Spinal cord (tissue), 10 donors: Measurements from ENCODE around the gene INSR. TPM values are rescaled to one million over a fixed set of nuclear protein-coding genes. Genes with fewer than 3 reads are reported as not detected.

Source experiments
- DNase-seq, 6 donors: peaks; one replicate each; pipeline versions ENCODE4 v3.0.0 to v3.0.0-alpha.2; 2013 to 2015; ENCODE audit warnings: low spot score in 6 of 6, low read depth in 4 of 6
- H3K27ac ChIP-seq: one replicate; pipeline ENCODE4 v1.5.1; 2013; ENCODE audit warnings: low read depth, low read length, control low read depth
- H3K27me3 ChIP-seq: one replicate; pipeline ENCODE4 v1.6.1; 2013; ENCODE audit warnings: low read length; ENCODE audit not compliant: control insufficient read depth, insufficient read depth
- H3K36me3 ChIP-seq: one replicate; pipeline ENCODE4 v1.6.1; 2013; ENCODE audit warnings: low read length; ENCODE audit not compliant: control insufficient read depth, insufficient read depth
- H3K4me1 ChIP-seq: one replicate; pipeline ENCODE4 v1.6.1; 2013; ENCODE audit warnings: low read length; ENCODE audit not compliant: control insufficient read depth, insufficient read depth
- H3K4me3 ChIP-seq: one replicate; pipeline ENCODE4 v1.5.1; 2013; ENCODE audit warnings: low read depth, low read length, control low read depth
- H3K9me3 ChIP-seq: one replicate; pipeline ENCODE4 v1.6.1; 2013; ENCODE audit warnings: low read length; ENCODE audit not compliant: control insufficient read depth, insufficient read depth
- WGBS: methylation state at CpG from one replicate; pipeline ENCODE4 v1.1.5; 2013; ENCODE audit warnings: missing lambda C conversion rate; ENCODE audit not compliant: insufficient coverage; 5-methylcytosine and 5-hydroxymethylcytosine counted together
- polyA plus RNA-seq, 2 donors: library from polyadenylated mRNA; unstranded; fragments of 120-200 nt; gene quantifications; one replicate each; pipeline ENCODE4 v1.2.1, GENCODE V29; 2013; ENCODE audit not compliant: insufficient read length in 2 of 2
- total RNA-seq, 2 donors: library from RNA; depleted of rRNA in 1 of 2; stranded (reverse); fragments of 120-200 nt in 1 of 2; fragments of >200 nt in 1 of 2; gene quantifications; one replicate each; pipeline versions ENCODE4 v1.2.3 to v1.2.4, GENCODE V29; 2013 to 2014
- donor health status: healthy.

Gene INSR
- total and polyA plus RNA-seq, 4 donors = 15.3 to 47.7 (median 33.2) TPM

GRCh38 chr19:7101498-7102253 is 192.5 kb downstream of the INSR start:
- no peak for DNase-seq
- H3K27me3 ChIP-seq = no peaks in the 10 kb centered on the region
- H3K4me3 ChIP-seq = no peak overlapping the region
- no peaks in the 10 kb centered on the region for H3K36me3 ChIP-seq
- peaks cover 7% of the 10 kb centered on the region for H3K4me1 ChIP-seq
- H3K9me3 ChIP-seq = no peaks in the 10 kb centered on the region
- WGBS = 78% methylated on average over 10 of the region's 19 CpGs
- no peak overlapping the region for H3K27ac ChIP-seq

GRCh38 chr19:7099597-7099921 is 194.7 kb downstream of the INSR start:
- no peaks in the 10 kb centered on the region for H3K27me3 ChIP-seq
- peaks cover 3% of the 10 kb centered on the region for H3K9me3 ChIP-seq
- WGBS = 0% methylated on average over 6 of the region's 9 CpGs
- peak overlapping the region; percentile 75 for H3K4me3 ChIP-seq
- H3K36me3 ChIP-seq = no peaks in the 10 kb centered on the region
- peak overlapping the region; percentile 97 for H3K27ac ChIP-seq
- peaks cover 7% of the 10 kb centered on the region for H3K4me1 ChIP-seq
- DNase-seq = no peak

- Histone ChIP-seq H3K27me3 (no peaks in the 10 kb centered on the region), H3K4me1 (peaks cover 7% of the 10 kb centered on the region), H3K36me3 (no peaks in the 10 kb centered on the region), H3K9me3 (peaks cover 3% of the 10 kb centered on the region), H3K4me3 (peak overlapping the region; percentile 75), H3K27ac (peak overlapping the region; percentile 97)
- peak; percentile 88 to 99 (median 92) for DNase-seq
- WGBS = under 1% methylated on average over 77 of the region's 78 CpGs
Observed at GRCh38 chr19:7098701-7099596, 195.3 kb downstream of the INSR start.

- H3K27me3 ChIP-seq = no peaks in the 10 kb centered on the region
Observed at GRCh38 chr19:7098096-7098495, 196.1 kb downstream of the INSR start.

GRCh38 chr19:7088999-7089398 is 205.2 kb downstream of the INSR start:
- Histone ChIP-seq H3K9me3 (peaks cover 5% of the 10 kb centered on the region), H3K27me3 (no peaks in the 10 kb centered on the region), H3K27ac (no peak overlapping the region), H3K36me3 (peaks cover 10% of the 10 kb centered on the region), H3K4me3 (no peak overlapping the region), H3K4me1 (no peaks in the 10 kb centered on the region)
- no peak for DNase-seq
- WGBS = 100% methylated on average over 5 of the region's 6 CpGs

More at GRCh38 chr19:7098096-7098495, 196.1 kb downstream of the INSR start:
- Histone ChIP-seq H3K27ac (no peak overlapping the region), H3K4me1 (peaks cover 7% of the 10 kb centered on the region), H3K36me3 (no peaks in the 10 kb centered on the region), H3K4me3 (no peak overlapping the region), H3K9me3 (peaks cover 3% of the 10 kb centered on the region)
- 100% methylated on average over 1 of the region's 3 CpGs for WGBS
- DNase-seq = no peak

- H3K27ac ChIP-seq = no peak overlapping the region
- H3K36me3 ChIP-seq = peaks cover 58% of the 10 kb centered on the region
- no peak overlapping the region for H3K4me3 ChIP-seq
- H3K27me3 ChIP-seq = no peaks in the 10 kb centered on the region
- WGBS = 100% methylated on average over 4 of the region's 15 CpGs
- peak in 1 of 6 donors; percentile 13 for DNase-seq
- H3K4me1 ChIP-seq = no peaks in the 10 kb centered on the region
- H3K9me3 ChIP-seq = peaks cover 25% of the 10 kb centered on the region
Observed at GRCh38 chr19:7083076-7083956, 210.9 kb downstream of the INSR start.

GRCh38 chr19:7078008-7078407 is 216.2 kb downstream of the INSR start:
- peaks cover 87% of the 10 kb centered on the region for H3K36me3 ChIP-seq
- H3K4me3 ChIP-seq = no peak overlapping the region
- no peaks in the 10 kb centered on the region for H3K4me1 ChIP-seq
- 100% methylated on average over 1 of the region's 2 CpGs for WGBS
- H3K9me3 ChIP-seq = peaks cover 22% of the 10 kb centered on the region
- DNase-seq = no peak
- H3K27ac ChIP-seq = no peak overlapping the region
- no peaks in the 10 kb centered on the region for H3K27me3 ChIP-seq

GRCh38 chr19:7076151-7076550 is 218.1 kb downstream of the INSR start:
- Histone ChIP-seq H3K9me3 (peaks cover 11% of the 10 kb centered on the region), H3K27me3 (no peaks in the 10 kb centered on the region), H3K36me3 (peaks cover 82% of the 10 kb centered on the region), H3K4me3 (no peak overlapping the region), H3K27ac (no peak overlapping the region), H3K4me1 (no peaks in the 10 kb centered on the region)
- WGBS = 100% methylated on average over 4 of the region's 6 CpGs
- DNase-seq = no peak

- no peak overlapping the region for H3K27ac ChIP-seq
- H3K4me3 ChIP-seq = no peak overlapping the region
- peaks cover 69% of the 10 kb centered on the region for H3K36me3 ChIP-seq
- H3K27me3 ChIP-seq = no peaks in the 10 kb centered on the region
- no peak for DNase-seq
- peaks cover 6% of the 10 kb centered on the region for H3K9me3 ChIP-seq
- H3K4me1 ChIP-seq = no peaks in the 10 kb centered on the region
- WGBS = 98% methylated on average over 23 of the region's 29 CpGs
Observed at GRCh38 chr19:7074705-7075282, 219.4 kb downstream of the INSR start.
